ENCODE measurements around the gene PHF1.
A peak's percentile ranks its signal among the peaks of the same experiment; 100 is the strongest.

- TF ChIP-seq CTCF (IDR thresholded peaks at IDR 0.05; ENCODE audit: low read depth, low read length, poor library complexity, severe bottlenecking) (peak; percentile 33), EZH2phosphoT487 (IDR thresholded peaks at IDR 0.05; ENCODE audit: borderline replicate concordance, low read length) (no peak)
Measured at GRCh38 chr6:33407132-33407718, 3.6 kb upstream of the PHF1 start.
